GM19043 (cell line): ENCODE data around the gene HTR5A.

Experiments
- ATAC-seq: cut with Tn5 transposase; IDR thresholded peaks from one replicate; pipeline ENCODE4 v1.9.1; 2021; ENCODE audit warnings: low read depth; ENCODE audit not compliant: unreplicated experiment

HTR5A gene

DNA sequence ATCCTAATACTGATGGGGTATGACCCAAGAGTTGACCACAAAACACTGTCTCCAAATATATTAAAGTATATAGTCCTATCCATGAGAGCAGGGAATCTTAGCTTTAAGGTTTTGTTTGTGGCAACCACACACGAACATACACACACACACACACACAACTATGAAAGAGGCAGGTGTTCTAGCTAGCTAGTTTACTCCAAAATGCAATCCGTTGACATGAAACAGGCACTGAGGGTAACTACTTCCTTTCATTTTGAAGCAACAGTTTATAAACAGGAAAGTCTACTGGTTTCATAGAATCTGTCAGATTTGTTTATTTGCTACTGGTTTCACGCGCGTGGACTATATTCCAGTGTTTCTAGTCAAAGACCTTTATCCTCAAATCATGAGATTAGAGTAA lies 14.8 kb downstream of the HTR5A start:
- no peak for ATAC-seq

GRCh38 chr7:155090684-155091083 lies 20.6 kb downstream of the HTR5A start:
- ATAC-seq: no peak

DNA sequence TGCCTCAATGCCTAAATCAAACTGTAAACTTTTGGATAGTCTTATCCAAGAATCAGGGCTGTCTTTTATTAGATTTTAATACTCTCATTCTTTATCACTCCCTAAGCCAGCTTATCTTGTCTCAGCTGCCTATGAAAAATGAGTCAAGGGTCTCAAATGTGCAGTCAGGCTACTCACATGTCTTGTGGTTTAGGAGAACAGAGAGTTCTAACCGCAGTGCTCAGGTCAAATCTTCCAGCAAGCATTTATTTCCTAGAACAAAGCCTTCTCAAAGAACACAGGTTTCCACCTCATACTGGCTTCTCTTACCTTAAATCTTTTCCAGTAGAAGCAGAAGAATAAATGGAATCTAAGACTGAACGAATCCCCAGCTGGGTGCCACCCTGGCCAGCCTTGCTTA lies 23.5 kb downstream of the HTR5A start:
- no peak for ATAC-seq

DNA sequence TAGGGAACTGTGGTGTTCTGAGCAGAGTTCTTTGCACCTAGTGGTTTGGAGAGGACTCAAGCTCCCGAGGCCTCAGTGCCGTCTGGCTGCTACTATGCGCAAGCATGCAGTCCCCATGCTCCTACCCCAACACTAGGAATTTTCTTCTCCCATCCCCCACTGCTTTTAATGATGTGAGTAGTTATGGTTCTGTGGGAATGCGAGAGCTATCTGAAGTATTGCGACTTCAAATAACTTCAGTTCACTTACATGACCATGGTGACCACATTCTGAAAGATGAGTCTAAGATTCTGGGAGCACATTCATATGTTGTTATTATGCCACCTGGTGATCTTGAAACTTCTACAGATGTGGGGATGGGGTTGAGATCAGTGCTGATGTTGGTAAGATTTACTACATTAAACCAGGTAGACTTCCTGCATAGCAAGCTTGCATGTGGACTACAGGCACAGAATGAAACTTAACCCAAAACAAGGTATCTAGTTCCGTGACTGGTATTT lies 24.6 kb downstream of the HTR5A start:
- ATAC-seq: no peak

- ATAC-seq: no peak
Observed at GRCh38 chr7:155097338-155097737, 27.2 kb downstream of the HTR5A start.

- no peak for ATAC-seq
Observed at GRCh38 chr7:155103839-155104238, 33.7 kb downstream of the HTR5A start.

DNA sequence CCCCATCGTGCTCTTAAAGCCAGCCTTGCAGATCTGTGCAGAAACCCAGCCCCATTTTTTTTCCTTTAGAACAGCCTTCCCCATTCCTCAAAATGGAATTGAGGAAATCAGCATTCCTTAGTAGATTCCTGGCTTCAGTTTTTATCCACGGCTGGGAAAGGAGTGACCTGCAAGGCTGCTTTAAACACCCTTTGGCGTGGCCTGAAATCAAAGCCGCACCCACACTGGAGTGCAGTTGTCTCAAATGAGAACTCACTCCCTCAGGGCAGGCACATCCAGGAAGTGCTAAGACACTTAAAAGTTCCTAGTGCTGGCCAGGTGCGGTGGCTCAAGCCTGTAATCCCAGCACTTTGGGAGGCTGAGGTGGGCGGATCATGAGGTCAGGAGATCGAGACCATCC lies 34.8 kb downstream of the HTR5A start:
- no peak for ATAC-seq

- no peak for ATAC-seq
Observed at GRCh38 chr7:155106356-155106755, 36.2 kb downstream of the HTR5A start.

DNA sequence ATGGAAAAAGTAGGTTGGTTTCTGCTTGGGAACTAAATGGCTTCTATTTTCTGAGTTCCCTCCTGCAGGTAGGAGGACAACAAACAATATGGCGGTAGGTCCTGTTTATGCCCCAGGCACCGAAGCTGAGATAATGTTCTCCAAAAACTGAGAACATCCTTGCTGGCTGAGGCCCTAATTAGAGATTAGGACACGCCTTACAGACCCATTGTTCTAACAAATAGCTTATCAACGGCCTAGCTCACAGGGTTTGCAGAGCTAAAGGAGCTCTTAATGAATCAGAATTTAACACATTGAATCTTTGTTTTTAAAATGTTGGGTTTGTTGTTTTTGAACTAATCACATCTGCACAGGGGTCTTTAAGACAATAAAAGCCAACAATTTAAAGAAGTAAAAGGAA lies 37.0 kb downstream of the HTR5A start:
- no peak for ATAC-seq

GRCh38 chr7:155108144-155108901 lies 38.2 kb downstream of the HTR5A start:
- no peak for ATAC-seq

DNA sequence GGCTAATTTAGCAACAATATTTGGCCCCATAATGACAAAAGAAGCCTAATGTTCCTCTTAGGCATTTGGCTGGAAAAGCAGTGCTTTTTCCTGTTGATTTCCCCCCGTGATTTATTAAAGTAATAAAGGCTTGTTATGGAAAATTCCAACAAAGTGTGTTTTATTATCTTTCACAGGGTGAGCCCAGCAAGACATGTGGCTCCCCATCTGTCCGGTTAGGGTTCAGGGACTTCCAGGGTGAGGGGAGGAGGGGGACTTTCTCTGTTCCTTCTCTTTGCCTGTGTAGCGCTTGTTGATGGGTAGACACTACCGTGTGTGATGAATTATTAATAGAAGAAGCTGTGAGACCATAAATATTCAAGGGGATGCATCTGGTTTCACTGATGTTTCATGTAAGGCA lies 39.0 kb downstream of the HTR5A start:
- no peak for ATAC-seq

DNA sequence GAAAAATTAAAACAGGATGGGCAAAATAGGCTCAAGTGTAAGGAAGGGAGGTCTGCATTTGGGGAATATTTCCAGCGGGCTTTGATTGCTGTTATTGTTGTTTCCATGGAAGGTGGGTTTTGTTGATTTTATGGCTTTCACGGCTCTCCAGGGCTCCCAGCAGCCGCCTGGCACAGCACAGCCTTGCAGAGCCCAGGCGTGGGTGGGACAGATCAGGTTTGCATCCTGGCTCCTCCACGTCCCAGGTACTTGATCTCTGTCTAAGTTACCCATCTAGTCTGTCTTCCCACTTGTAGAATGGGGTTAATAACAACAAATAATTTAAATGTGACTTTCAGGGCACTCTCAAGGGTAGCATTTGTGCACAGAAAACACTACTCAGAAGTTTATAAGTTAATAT lies 45.2 kb downstream of the HTR5A start:
- ATAC-seq: no peak

- ATAC-seq: no peak
Observed at GRCh38 chr7:155119801-155120382, 49.8 kb downstream of the HTR5A start.

GRCh38 chr7:155120460-155120859 lies 50.3 kb downstream of the HTR5A start:
- no peak for ATAC-seq

DNA sequence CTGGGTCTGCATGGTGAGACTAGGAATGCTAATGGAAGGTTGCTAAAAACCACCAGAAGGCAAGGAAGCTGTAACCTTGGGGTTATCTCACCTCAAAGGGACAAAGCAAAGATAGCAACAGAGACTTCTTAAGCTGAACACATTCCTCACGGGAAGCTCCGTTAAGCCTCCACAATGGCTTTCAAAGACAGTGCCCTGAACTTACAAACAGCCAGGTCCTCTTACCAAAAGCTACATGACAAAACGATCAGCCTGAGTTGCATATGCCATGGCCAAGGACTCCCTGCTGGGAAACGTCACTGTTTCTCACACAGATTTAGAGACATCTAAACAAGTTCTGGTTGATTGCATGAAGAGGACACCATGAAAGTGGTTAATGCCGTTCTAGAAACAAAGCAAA lies 52.7 kb downstream of the HTR5A start:
- no peak for ATAC-seq

- no peak for ATAC-seq
Observed at GRCh38 chr7:155123413-155123812, 53.3 kb downstream of the HTR5A start.

GRCh38 chr7:155124706-155125105 lies 54.6 kb downstream of the HTR5A start:
- no peak for ATAC-seq

GRCh38 chr7:155129186-155129585 lies 59.1 kb downstream of the HTR5A start:
- no peak for ATAC-seq

GRCh38 chr7:155129789-155130188 lies 59.7 kb downstream of the HTR5A start:
- no peak for ATAC-seq

- no peak for ATAC-seq
Observed at GRCh38 chr7:155130493-155130892, 60.4 kb downstream of the HTR5A start.

GRCh38 chr7:155131090-155131489 lies 61.0 kb downstream of the HTR5A start:
- ATAC-seq: no peak

DNA sequence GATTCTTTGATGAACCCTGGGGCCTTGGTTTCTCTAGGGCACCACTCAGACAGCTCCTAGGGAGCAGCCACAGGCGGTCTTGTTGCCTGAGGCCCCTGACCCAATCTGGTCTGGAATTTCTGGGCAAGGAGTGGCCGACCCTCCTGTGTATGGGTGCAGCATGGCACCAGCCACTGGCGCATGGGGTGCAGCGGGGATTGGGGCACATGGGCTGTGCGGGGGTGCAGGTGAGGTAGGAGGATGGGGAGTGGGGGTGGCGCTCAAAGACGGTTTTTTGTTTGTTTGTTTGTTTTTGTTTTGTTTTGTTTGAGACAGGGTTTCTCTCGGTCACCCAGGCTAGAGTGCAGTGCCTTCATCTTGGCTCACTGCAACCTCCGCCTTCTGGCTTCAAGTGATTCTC lies 62.3 kb downstream of the HTR5A start:
- no peak for ATAC-seq
